Liver (tissue), 9 donors: ENCODE data around the gene TBRG4. TPM values are rescaled to one million over a fixed set of nuclear protein-coding genes. Genes with fewer than 3 reads are reported as not detected.

Experiments
- DNase-seq: peaks from one replicate; pipeline ENCODE4 v3.0.0-alpha.2; 2017; ENCODE audit warnings: low spot score
- H3K27ac ChIP-seq, 2 donors: one replicate each; pipeline ENCODE4 v1.7.0; 2013; ENCODE audit warnings: inconsistent platforms in 2 of 2, low read length in 2 of 2, control low read depth in 1 of 2, low read depth in 1 of 2, mild to moderate bottlenecking in 1 of 2
- H3K27me3 ChIP-seq, 4 donors: one replicate each; pipeline versions ENCODE4 v1.6.1 to v1.7.0; 2013; ENCODE audit warnings: low read length in 3 of 4, inconsistent platforms in 1 of 4, mild to moderate bottlenecking in 1 of 4, moderate library complexity in 1 of 4; ENCODE audit not compliant: control insufficient read depth in 4 of 4, insufficient read depth in 4 of 4
- H3K36me3 ChIP-seq, 4 donors: one replicate each; pipeline versions ENCODE4 v1.6.1 to v1.7.0; 2013; ENCODE audit warnings: low read length in 3 of 4, mild to moderate bottlenecking in 3 of 4, low read depth in 1 of 4, moderate library complexity in 1 of 4; ENCODE audit not compliant: control insufficient read depth in 4 of 4, insufficient read depth in 3 of 4
- H3K4me1 ChIP-seq, 4 donors: one replicate each; pipeline versions ENCODE4 v1.6.1 to v1.7.0; 2013; ENCODE audit warnings: low read length in 3 of 4, mild to moderate bottlenecking in 3 of 4, moderate library complexity in 1 of 4; ENCODE audit not compliant: control insufficient read depth in 4 of 4, insufficient read depth in 4 of 4
- H3K4me3 ChIP-seq, 3 donors: one replicate each; pipeline versions ENCODE4 v1.6.1 to v1.7.0; 2013; ENCODE audit warnings: low read length in 3 of 3, control low read depth in 1 of 3, low read depth in 1 of 3, mild to moderate bottlenecking in 1 of 3
- H3K9ac ChIP-seq, 2 donors: one replicate each; pipeline ENCODE4 v1.7.0; 2013; ENCODE audit warnings: low read length in 2 of 2, mild to moderate bottlenecking in 2 of 2, moderate library complexity in 2 of 2, control low read depth in 1 of 2, low read depth in 1 of 2
- H3K9me3 ChIP-seq, 4 donors: one replicate each; pipeline versions ENCODE4 v1.6.1 to v1.7.0; 2013; ENCODE audit warnings: low read length in 3 of 4; ENCODE audit not compliant: control insufficient read depth in 4 of 4
- ATF3 ChIP-seq: IDR thresholded peaks from 2 replicates; pipeline ENCODE4 v1.6.1; 2016; ENCODE audit warnings: antibody characterized with exemption
- CTCF ChIP-seq: fragments of 150-350 bp; IDR thresholded peaks from 2 replicates; pipeline ENCODE4 v1.5.1; 2017; ENCODE audit warnings: improper control_type of control experiment, low read depth, low read length; ENCODE audit not compliant: missing input control
- EGR1 ChIP-seq, 2 donors: IDR thresholded peaks; 2 replicates each; pipeline ENCODE4 v1.6.1; 2016 to 2018; ENCODE audit warnings: antibody characterized with exemption in 2 of 2, low read depth in 2 of 2
- FOXA1 ChIP-seq: IDR thresholded peaks from 2 replicates; pipeline ENCODE4 v1.6.1; 2016; ENCODE audit warnings: antibody characterized with exemption
- GABPA ChIP-seq, 2 donors: IDR thresholded peaks in 1 of 2; conservative IDR thresholded peaks in 1 of 2; 2 replicates each; pipeline ENCODE4 v1.6.1; 2016; ENCODE audit warnings: antibody characterized with exemption in 2 of 2, mild to moderate bottlenecking in 1 of 2, moderate library complexity in 1 of 2
- HNF4A ChIP-seq, 2 donors: conservative IDR thresholded peaks; 2 replicates each; pipeline ENCODE4 v1.6.1; 2016; ENCODE audit warnings: antibody characterized with exemption in 2 of 2, mild to moderate bottlenecking in 2 of 2
- HNF4G ChIP-seq: IDR thresholded peaks from 2 replicates; pipeline ENCODE4 v1.6.1; 2016; ENCODE audit warnings: antibody characterized with exemption
- JUND ChIP-seq, 2 donors: IDR thresholded peaks; 2 replicates each; pipeline ENCODE4 v1.6.1; 2016; ENCODE audit warnings: antibody characterized with exemption in 2 of 2
- MAX ChIP-seq: IDR thresholded peaks from 2 replicates; pipeline ENCODE4 v1.6.1; 2016; ENCODE audit warnings: antibody characterized with exemption
- NR2F2 ChIP-seq: IDR thresholded peaks from 2 replicates; pipeline ENCODE4 v1.6.1; 2016; ENCODE audit warnings: antibody characterized with exemption
- REST ChIP-seq: IDR thresholded peaks from 2 replicates; pipeline ENCODE4 v1.6.1; 2016; ENCODE audit warnings: antibody characterized with exemption, mild to moderate bottlenecking
- RXRA ChIP-seq, 2 donors: IDR thresholded peaks; 2 replicates each; pipeline ENCODE4 v1.6.1; 2017 to 2018; ENCODE audit warnings: antibody characterized with exemption in 2 of 2, mild to moderate bottlenecking in 1 of 2
- SP1 ChIP-seq: IDR thresholded peaks from 2 replicates; pipeline ENCODE4 v1.6.1; 2018; ENCODE audit warnings: antibody characterized with exemption, mild to moderate bottlenecking
- TAF1 ChIP-seq: conservative IDR thresholded peaks from 2 replicates; pipeline ENCODE4 v1.6.1; 2016; ENCODE audit warnings: antibody characterized with exemption, mild to moderate bottlenecking
- YY1 ChIP-seq: IDR thresholded peaks from 2 replicates; pipeline ENCODE4 v1.6.1; 2016; ENCODE audit warnings: antibody characterized with exemption, mild to moderate bottlenecking
- WGBS: extraction: QIAGEN DNeasy Blood & Tissue Kit; methylation state at CpG from one replicate; pipeline ENCODE4 v1.1.7; 2013; 5-methylcytosine and 5-hydroxymethylcytosine counted together
- polyA plus RNA-seq, 2 donors: library from polyadenylated mRNA; stranded (reverse) in 1 of 2; unstranded in 1 of 2; fragments of 200-250 nt in 1 of 2; fragments of >200 nt in 1 of 2; fragmentation: Nextera tagmentation in 1 of 2; extraction: Ambion mirVana in 1 of 2; gene quantifications; one replicate each; pipeline versions ENCODE4 v1.2.1 to v1.2.3, GENCODE V29; 2013 to 2015
- total RNA-seq, 2 donors: library from RNA; depleted of rRNA; stranded (reverse); fragments of >200 nt; gene quantifications; one replicate each; pipeline ENCODE4 v1.2.3, GENCODE V29; 2014
- TF ChIP-seq, protein P1 (sequence below): IDR thresholded peaks from 2 replicates; pipeline ENCODE4 v1.6.1; 2016; ENCODE audit warnings: antibody characterized with exemption
- donor health status: healthy.
- donor health status: healthy.
- donor health status: healthy.
- donor health status: healthy.
- donor health status: healthy.

Gene TBRG4
- total and polyA plus RNA-seq, 4 donors = 30.3 to 47.6 (median 38.2) TPM

- no peak overlapping the region for H3K4me3 ChIP-seq
- no peaks in the 10 kb centered on the region for H3K9me3 ChIP-seq
- H3K27me3 ChIP-seq = no peaks in the 10 kb centered on the region
- no peak overlapping the region for H3K27ac ChIP-seq
- 77% methylated on average over 4 of the region's 4 CpGs for WGBS
- no peaks in the 10 kb centered on the region for H3K36me3 ChIP-seq
- no peak for DNase-seq
- H3K9ac ChIP-seq = no peak overlapping the region
- peaks cover 0 to under 1% (median 0%) of the 10 kb centered on the region in 4 donors for H3K4me1 ChIP-seq
- no peak for TF ChIP-seq SP1
- no peak for TF ChIP-seq JUND (IDR thresholded peaks at IDR 0.05)
- TF ChIP-seq NR2F2 = no peak
- no peak for TF ChIP-seq YY1
- TF ChIP-seq, protein P1, sequence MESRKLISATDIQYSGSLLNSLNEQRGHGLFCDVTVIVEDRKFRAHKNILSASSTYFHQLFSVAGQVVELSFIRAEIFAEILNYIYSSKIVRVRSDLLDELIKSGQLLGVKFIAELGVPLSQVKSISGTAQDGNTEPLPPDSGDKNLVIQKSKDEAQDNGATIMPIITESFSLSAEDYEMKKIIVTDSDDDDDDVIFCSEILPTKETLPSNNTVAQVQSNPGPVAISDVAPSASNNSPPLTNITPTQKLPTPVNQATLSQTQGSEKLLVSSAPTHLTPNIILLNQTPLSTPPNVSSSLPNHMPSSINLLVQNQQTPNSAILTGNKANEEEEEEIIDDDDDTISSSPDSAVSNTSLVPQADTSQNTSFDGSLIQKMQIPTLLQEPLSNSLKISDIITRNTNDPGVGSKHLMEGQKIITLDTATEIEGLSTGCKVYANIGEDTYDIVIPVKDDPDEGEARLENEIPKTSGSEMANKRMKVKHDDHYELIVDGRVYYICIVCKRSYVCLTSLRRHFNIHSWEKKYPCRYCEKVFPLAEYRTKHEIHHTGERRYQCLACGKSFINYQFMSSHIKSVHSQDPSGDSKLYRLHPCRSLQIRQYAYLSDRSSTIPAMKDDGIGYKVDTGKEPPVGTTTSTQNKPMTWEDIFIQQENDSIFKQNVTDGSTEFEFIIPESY = no peak
- TF ChIP-seq FOXA1 = no peak
- TF ChIP-seq CTCF = no peak
- TF ChIP-seq ATF3 = no peak
- TF ChIP-seq RXRA (IDR thresholded peaks at IDR 0.05) = no peak
- TF ChIP-seq HNF4G = no peak
Observed at GRCh38 chr7:45117582-45117981, 6.1 kb upstream of the TBRG4 start.

DNA sequence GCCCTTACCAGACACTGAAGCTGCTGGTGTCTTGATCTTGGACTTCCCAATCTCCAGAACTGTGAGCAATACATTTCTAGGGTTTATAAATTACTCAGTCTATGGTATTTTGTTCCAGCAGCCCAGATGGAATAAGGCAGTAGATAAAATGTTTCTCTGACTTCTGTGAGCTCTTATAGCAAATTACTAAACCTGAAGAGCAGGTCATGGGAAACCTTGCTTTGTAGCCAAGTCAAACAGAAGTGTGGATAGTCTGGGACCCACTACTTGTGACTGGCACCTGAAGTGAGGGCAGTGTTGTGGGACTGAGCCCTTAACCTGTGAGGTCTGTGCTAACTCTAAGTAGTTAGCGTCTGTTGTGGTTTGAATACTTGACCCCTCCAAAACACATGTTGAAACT is 4.6 kb upstream of the TBRG4 start:
- Histone ChIP-seq H3K36me3 (no peaks in the 10 kb centered on the region), H3K9me3 (no peaks in the 10 kb centered on the region), H3K4me3 (no peak overlapping the region), H3K27me3 (no peaks in the 10 kb centered on the region), H3K9ac (no peak overlapping the region), H3K27ac (no peak overlapping the region), H3K4me1 (peaks cover 0 to 3% (median 1%) of the 10 kb centered on the region in 4 donors)
- DNase-seq = no peak
- TF ChIP-seq HNF4A (conservative IDR thresholded peaks at IDR 0.05) = no peak
- TF ChIP-seq RXRA (IDR thresholded peaks at IDR 0.05) = no peak
- no peak for TF ChIP-seq GABPA (IDR thresholded peaks at IDR 0.05 in 1 of 2, conservative IDR thresholded peaks at IDR 0.05 in 1 of 2)
- TF ChIP-seq NR2F2 = no peak
- no peak for TF ChIP-seq HNF4G
- no peak for TF ChIP-seq SP1
- TF ChIP-seq MAX = no peak
- no peak for TF ChIP-seq FOXA1
- TF ChIP-seq, protein P1 = no peak
- no peak for TF ChIP-seq TAF1
- TF ChIP-seq EGR1 (IDR thresholded peaks at IDR 0.05; ENCODE audit: low read depth in 2 of 2) = no peak
- no peak for TF ChIP-seq ATF3
- no peak for TF ChIP-seq REST
- TF ChIP-seq YY1 = no peak
- WGBS = 76% methylated on average over 1 of the region's 1 CpG
